CD4-positive, alpha-beta T cell (primary cell): ENCODE results near the gene EIF2AK3. TPM values are rescaled to one million over a fixed set of nuclear protein-coding genes. Genes with fewer than 3 reads are reported as not detected.

Experiments used
- ATAC-seq: fragments of 200-7000 bp; cut with Tn5 transposase; one replicate; pipeline ENCODE4 v1.10.0; 2022; ENCODE audit warnings: mild to moderate bottlenecking; ENCODE audit not compliant: poor library complexity
- CTCF ChIA-PET: fragments of 350-600 bp; sonication (Branson Sonifier 250); formaldehyde crosslinking; loops from one replicate; lab custom pipeline; 2021; ENCODE audit warnings: antibody characterized with exemption, inconsistent platforms; lab: Charles Lee
- POLR2A ChIA-PET: fragments of 350-600 bp; sonication (Branson Sonifier 250); formaldehyde crosslinking; loops from one replicate; lab custom pipeline; 2021; ENCODE audit warnings: antibody characterized with exemption, inconsistent platforms; lab: Charles Lee
- DNase-seq, 14 experiments: peaks; one replicate each; pipeline ENCODE4 v3.0.0-alpha.2; 2013 to 2020; ENCODE audit warnings: mixed read lengths in 2 of 14
- H3K27ac ChIP-seq, 2 donors: one replicate each; pipeline versions ENCODE4 v1.5.1 to v1.7.0; 2013; ENCODE audit warnings: low read length in 2 of 2, low read depth in 1 of 2, mild to moderate bottlenecking in 1 of 2
- H3K27me3 ChIP-seq, 2 experiments: 1 replicate in 1 of 2; 2 replicates in 1 of 2; pipeline versions ENCODE4 v1.6.1 to v1.7.0; 2013; ENCODE audit warnings: low read length in 2 of 2, control low read depth in 1 of 2, mild to moderate bottlenecking in 1 of 2, moderate library complexity in 1 of 2; ENCODE audit not compliant: insufficient read depth in 2 of 2, control insufficient read depth in 1 of 2
- H3K36me3 ChIP-seq: one replicate; pipeline ENCODE4 v1.6.1; 2013; ENCODE audit warnings: low read length, control low read depth; ENCODE audit not compliant: insufficient read depth
- H3K4me1 ChIP-seq: one replicate; pipeline ENCODE4 v1.6.1; 2013; ENCODE audit warnings: low read length, control low read depth; ENCODE audit not compliant: insufficient read depth
- H3K4me3 ChIP-seq: one replicate; pipeline ENCODE4 v1.5.1; 2013; ENCODE audit warnings: mild to moderate bottlenecking, low read length, moderate library complexity
- H3K9me3 ChIP-seq, 2 experiments: 1 replicate in 1 of 2; 2 replicates in 1 of 2; pipeline versions ENCODE4 v1.6.1 to v1.7.0; 2013; ENCODE audit warnings: low read length in 2 of 2, mild to moderate bottlenecking in 2 of 2, control low read depth in 1 of 2, moderate library complexity in 1 of 2; ENCODE audit not compliant: control insufficient read depth in 1 of 2, insufficient read depth in 1 of 2
- H3K27ac Mint-ChIP-seq: one replicate; pipeline ENCODE4 v1.8.0; 2020; ENCODE audit warnings: mixed read lengths
- H3K27me3 Mint-ChIP-seq: one replicate; pipeline ENCODE4 v1.8.0; 2021; ENCODE audit warnings: mixed read lengths
- H3K36me3 Mint-ChIP-seq: one replicate; pipeline ENCODE4 v1.8.0; 2021; ENCODE audit warnings: low read depth, mixed read lengths
- H3K4me1 Mint-ChIP-seq: one replicate; pipeline ENCODE4 v1.8.0; 2021; ENCODE audit warnings: low read depth, mixed read lengths
- H3K4me3 Mint-ChIP-seq: one replicate; pipeline ENCODE4 v1.8.0; 2020; ENCODE audit warnings: mild to moderate bottlenecking, mixed read lengths
- H3K9me3 Mint-ChIP-seq: one replicate; pipeline ENCODE4 v1.8.0; 2020; ENCODE audit warnings: mixed read lengths
- CTCF ChIP-seq: fragments of 200-600 bp; IDR thresholded peaks from one replicate; pipeline ENCODE4 v1.8.0; 2022; ENCODE audit warnings: antibody characterized with exemption, mild to moderate bottlenecking
- intact Hi-C, 2 experiments: fragments of 100-400 bp; cut with DNase I in 1 of 2; cut with micrococcal nuclease in 1 of 2; formaldehyde crosslinking; loops; one replicate each; pipeline versions ENCODE4 v1.15.1 to v1.9.0; 2023 to 2025; cut with DNase I, micrococcal nuclease
- total RNA-seq, 174 experiments: library from RNA in 2 of 174; stranded (reverse) in 2 of 174; gene quantifications; one replicate each; pipeline ENCODE4 v1.2.3 and lab custom pipeline; 2021 to 2026

Gene EIF2AK3
- total RNA-seq, 2 experiments from 2014 or later = 30.6 to 37.0 TPM

DNA sequence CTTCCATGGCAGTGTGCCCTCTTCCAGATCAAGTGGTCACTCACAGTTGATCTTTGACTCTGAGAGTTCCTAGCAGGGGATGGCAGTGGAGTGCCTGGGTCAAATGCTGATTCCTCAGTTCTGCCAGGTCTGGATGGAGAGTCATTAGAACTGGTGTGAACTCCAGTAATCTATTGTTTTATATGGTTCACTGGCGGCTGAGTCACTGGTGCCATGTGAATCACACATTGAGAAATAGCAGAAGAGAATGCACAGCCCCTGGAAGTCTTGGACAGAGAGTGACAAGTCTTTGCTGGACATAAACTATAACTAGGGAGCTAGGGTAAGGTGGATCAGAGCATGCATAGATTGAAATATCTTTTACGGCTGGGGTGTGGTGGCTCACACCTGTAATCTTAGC, 86.9 kb downstream of the EIF2AK3 start:
- Histone ChIP-seq H3K4me1 (no peaks in the 10 kb centered on the region), H3K4me3 (no peak overlapping the region), H3K9me3 (no peaks in the 10 kb centered on the region), H3K27me3 (peaks cover 3 to 4% of the 10 kb centered on the region in 2 experiments), H3K27ac (no peak overlapping the region), H3K36me3 (no peaks in the 10 kb centered on the region)
- peaks cover 33% of the 10 kb centered on the region for H3K27me3 Mint-ChIP-seq
- intact Hi-C loops = no loop called here
- no peak overlapping the region for H3K4me3 Mint-ChIP-seq
- H3K9me3 Mint-ChIP-seq = no peaks in the 10 kb centered on the region
- no peaks in the 10 kb centered on the region for H3K36me3 Mint-ChIP-seq
- no peak overlapping the region for H3K27ac Mint-ChIP-seq
- CTCF ChIA-PET = no interaction called here
- no peaks in the 10 kb centered on the region for H3K4me1 Mint-ChIP-seq
- POLR2A ChIA-PET = no interaction called here
- TF ChIP-seq CTCF = no peak
- no peak for DNase-seq
- ATAC-seq = no peak

DNA sequence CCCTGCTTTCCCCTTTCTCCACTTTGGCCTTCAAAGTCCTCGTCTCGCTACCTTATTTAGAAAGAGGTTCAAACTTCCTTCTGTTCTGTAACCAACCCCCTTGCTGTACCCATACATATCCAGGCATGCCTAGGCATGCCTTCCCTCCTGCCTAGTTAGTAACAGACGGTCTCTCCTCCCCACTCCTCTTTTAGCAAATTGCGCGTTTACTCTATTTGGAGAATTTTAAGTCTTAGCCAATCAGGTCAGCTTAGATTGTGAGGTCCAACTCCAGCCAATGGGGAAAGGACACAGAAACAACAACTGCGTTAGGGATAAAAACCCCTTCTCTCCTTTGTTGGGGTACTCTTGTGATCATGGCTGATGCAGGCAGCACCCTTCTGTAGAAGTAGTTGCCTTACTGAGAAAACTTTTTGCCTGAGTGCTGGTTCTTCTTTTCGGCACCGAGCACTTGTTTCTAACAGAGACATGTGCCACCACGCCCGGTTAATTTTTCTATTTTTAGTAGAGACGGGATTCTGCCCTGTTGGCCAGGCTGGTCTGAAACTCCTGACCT, 88.8 kb downstream of the EIF2AK3 start:
- intact Hi-C loops = no loop called here
- Mint-ChIP-seq H3K36me3 (no peaks in the 10 kb centered on the region), H3K4me1 (no peaks in the 10 kb centered on the region), H3K4me3 (no peak overlapping the region), H3K27me3 (peaks cover 44% of the 10 kb centered on the region), H3K9me3 (no peaks in the 10 kb centered on the region), H3K27ac (no peak overlapping the region)
- peaks cover 0 to 5% of the 10 kb centered on the region in 2 experiments for H3K9me3 ChIP-seq
- DNase-seq (no peak), ATAC-seq (no peak)
- ChIA-PET POLR2A (no interaction called here), CTCF (no interaction called here)
- H3K36me3 ChIP-seq = no peaks in the 10 kb centered on the region
- peaks cover 3 to 4% of the 10 kb centered on the region in 2 experiments for H3K27me3 ChIP-seq
- H3K4me1 ChIP-seq = no peaks in the 10 kb centered on the region
- no peak for TF ChIP-seq CTCF
- H3K27ac ChIP-seq = no peak overlapping the region
- no peak overlapping the region for H3K4me3 ChIP-seq

DNA sequence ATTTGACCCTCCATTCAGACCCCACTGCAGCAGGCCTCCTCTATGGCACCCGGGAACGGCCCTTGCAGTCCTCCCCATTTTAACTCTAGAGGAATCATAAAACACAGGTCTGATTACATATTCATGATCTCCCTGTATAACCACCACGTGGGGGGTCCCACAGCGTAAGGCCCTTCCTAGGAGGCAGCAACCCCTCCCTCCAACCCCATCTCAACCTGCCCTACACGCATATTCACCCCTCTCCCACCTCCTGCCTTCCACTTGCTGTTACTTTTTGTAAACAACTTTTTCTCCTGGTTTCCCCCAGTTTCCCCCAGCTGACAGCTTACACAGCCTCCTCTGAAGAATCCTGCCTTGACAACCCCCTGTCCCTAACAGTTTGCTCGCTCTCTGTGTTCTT, 89.6 kb downstream of the EIF2AK3 start:
- Histone ChIP-seq H3K9me3 (peaks cover 0 to 5% of the 10 kb centered on the region in 2 experiments), H3K27ac (no peak overlapping the region), H3K27me3 (peaks cover 3 to 4% of the 10 kb centered on the region in 2 experiments), H3K4me1 (no peaks in the 10 kb centered on the region), H3K36me3 (no peaks in the 10 kb centered on the region), H3K4me3 (no peak overlapping the region)
- Mint-ChIP-seq H3K27me3 (peaks cover 39% of the 10 kb centered on the region), H3K4me1 (no peaks in the 10 kb centered on the region), H3K36me3 (no peaks in the 10 kb centered on the region), H3K27ac (no peak overlapping the region), H3K4me3 (no peak overlapping the region), H3K9me3 (no peaks in the 10 kb centered on the region)
- ChIA-PET POLR2A (no interaction called here), CTCF (no interaction called here)
- intact Hi-C loops = no loop called here
- ATAC-seq (no peak), DNase-seq (no peak)
- no peak for TF ChIP-seq CTCF
